HG02840 (cell line): ENCODE results near the gene UPF1.

Experiments
- ATAC-seq: cut with Tn5 transposase; IDR thresholded peaks from one replicate; pipeline ENCODE4 v1.9.1; 2021; ENCODE audit warnings: mild to moderate bottlenecking, moderate library complexity, moderate number of reproducible peaks; ENCODE audit not compliant: unreplicated experiment, low FRiP score

Gene UPF1

DNA sequence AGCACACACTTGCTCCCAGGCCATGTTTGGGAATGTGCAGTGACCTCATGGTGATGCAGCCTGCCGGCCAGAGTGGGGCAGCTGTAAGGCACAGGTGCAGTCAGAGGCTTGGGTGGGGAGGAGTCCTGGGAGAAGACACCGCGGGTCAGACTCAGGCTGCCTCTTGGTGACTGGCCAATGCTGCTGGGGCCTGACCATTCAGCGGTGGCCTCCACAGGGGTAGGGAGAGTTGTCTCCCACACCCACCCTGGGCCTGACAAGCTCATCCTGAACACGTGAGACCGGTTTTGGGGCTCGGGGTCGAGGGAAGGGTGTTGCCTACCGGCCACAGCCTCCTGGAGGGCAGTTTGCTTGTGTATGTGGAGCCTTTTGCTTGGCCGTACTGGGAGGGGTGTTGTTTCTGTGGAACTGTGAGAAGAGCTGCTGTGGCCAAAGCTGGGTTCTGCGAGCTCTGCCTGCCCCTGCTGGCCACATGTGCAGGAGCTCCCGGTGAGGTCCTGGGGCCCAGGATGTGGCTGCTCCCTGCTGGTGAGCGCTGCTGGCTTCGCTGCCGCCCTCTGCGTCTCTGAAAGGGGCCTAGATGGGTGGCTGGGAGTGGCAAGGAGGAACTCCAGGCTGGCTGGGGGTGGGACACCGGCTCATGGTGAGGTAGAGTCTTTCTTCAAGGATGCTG, 22.1 kb downstream of the UPF1 start:
- no peak for ATAC-seq

DNA sequence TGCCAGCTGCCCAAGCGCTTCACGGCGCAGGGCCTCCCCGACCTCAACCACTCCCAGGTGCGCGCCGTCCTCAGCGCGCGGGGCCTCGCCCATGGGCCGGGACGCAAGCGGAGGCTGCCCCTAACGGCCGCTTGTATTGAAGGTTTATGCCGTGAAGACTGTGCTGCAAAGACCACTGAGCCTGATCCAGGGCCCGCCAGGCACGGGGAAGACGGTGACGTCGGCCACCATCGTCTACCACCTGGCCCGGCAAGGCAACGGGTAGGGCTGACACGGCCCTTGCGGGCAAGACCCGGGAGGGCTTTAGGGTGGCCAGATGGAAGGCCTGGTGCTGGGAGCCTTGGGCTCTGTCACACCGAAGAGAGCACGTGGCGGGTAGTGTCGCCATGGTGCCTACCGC, 23.2 kb downstream of the UPF1 start:
- no peak for ATAC-seq

DNA sequence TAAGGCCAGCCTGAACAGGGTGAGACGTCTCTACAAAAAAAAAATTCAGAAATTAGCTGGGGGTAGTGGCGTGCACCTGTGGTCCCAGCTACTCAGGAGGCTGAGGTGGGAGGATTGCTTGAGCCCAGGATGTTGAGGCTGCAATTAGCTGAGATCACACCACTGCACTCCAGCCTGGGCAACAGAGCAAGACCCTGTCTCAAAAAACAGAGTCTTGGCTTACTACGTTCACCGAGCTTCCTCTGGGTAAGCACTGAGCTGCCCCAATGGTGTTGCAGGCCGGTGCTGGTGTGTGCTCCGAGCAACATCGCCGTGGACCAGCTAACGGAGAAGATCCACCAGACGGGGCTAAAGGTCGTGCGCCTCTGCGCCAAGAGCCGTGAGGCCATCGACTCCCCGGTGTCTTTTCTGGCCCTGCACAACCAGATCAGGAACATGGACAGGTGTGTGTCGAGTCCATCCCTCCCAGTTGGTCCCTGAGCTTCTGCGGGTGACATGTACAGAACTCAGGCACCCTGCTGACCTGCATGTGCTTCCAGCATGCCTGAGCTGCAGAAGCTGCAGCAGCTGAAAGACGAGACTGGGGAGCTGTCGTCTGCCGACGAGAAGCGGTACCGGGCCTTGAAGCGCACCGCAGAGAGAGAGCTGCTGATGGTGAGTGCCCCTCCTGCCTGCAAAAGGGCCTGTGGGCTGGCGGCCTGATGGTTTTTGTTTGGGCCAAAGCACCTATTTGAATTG, 24.1 kb downstream of the UPF1 start:
- no peak for ATAC-seq

DNA sequence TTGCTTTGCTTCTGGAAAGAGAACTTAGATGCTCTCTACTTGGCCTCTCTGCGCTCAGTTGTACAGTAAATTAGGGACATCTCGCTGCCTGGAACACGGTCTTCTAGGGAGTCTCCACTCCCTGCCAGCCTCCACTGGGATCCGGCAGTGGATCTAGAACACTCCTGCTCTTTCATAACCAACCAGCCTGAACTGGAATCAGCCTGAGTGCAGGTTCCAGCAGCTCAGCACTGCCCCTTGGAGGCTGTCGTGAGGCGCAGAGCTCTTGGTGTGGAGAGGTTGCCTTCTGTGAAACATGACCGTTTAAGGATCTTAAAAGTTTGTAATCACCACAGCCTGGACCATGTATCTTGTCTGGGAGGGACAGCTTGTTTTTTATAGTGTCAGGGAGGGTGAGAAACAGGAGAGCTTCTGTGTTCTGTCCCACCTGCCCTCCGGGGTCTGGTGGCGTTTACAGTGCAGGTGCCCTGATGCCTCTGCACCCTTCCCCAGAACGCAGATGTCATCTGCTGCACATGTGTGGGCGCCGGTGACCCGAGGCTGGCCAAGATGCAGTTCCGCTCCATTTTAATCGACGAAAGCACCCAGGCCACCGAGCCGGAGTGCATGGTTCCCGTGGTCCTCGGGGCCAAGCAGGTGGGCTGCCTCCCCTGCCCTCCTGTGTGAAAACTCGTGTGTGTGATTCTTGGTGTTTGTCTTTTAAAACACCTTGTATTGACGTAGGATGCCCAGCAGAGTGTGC, 24.8 kb downstream of the UPF1 start:
- ATAC-seq = no peak

DNA sequence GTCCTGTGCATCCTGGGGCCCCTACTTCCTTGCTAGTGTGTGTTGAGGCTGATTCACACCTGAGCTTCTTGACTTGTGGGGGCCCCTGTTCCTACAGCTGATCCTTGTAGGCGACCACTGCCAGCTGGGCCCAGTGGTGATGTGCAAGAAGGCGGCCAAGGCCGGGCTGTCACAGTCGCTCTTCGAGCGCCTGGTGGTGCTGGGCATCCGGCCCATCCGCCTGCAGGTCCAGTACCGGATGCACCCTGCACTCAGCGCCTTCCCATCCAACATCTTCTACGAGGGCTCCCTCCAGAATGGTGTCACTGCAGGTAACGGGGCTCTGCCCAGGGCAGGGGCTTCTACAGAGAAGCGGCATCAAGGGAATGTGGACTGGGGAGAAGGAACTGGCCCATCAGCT, 25.5 kb downstream of the UPF1 start:
- no peak for ATAC-seq

DNA sequence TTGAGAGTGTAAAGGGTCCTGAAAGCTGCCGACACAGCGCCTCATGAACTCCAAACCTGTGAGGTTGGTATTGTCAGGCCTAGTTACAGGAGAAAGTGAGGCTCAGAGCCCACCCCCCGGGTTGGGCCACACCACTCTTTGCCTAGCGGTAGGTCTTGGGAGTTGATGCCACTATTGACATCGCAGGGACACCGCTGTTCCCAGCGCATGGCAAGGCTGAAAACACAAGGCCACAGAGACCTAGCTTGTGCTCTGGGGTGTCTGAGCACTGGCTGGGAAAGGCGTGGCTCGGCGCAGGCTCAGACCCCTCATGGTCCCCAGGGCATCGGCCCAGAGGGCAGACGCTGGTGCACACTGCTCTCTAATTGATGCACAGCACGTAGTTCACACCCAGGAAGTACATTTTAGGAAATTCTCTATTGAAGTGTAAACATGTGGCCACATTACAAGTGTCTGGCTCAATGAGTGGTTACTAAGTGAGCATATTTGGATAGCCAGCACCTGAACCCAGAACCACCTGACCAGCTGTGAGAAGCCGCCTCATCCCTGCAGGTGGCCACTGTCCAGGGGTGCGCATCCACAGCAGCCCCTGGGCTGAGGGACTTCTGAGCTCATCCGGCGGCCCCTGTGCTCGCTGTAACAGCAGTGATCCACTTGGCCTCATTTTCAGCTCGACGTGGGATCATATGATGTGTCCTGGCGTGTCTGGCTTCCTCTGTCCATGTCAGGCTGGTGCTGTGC, 27.3 kb downstream of the UPF1 start:
- ATAC-seq = no peak

DNA sequence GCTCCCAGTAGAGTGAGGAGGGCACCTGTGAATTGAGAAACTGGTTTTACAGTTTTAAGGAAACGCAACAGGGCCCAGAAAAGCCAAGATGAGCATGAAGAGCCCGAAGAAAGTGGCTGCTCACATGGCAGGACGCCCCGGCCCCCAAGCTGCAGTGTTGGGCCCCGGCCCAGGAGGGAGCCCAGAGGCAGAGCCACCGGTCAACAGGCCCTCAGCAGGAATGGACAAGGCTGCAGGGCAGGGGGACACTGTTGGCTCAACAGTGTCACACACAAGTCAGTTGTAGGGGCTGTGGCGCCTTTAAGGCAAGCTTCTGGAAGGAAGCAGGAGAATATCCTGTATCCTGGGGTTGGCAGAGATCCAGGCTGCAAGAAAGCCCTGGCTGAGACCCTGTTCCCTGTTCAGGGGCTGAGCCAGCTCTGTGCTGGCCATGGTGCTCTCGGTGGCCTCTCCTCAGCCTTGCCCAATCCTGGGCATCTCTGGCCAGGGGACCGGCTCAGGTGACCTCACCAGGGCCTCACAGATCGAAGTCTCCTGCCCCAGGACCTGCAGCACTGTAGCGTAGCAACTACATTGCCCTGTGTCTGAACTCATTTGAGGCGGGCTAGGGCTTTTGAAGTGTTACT, 28.0 kb downstream of the UPF1 start:
- no peak for ATAC-seq

DNA sequence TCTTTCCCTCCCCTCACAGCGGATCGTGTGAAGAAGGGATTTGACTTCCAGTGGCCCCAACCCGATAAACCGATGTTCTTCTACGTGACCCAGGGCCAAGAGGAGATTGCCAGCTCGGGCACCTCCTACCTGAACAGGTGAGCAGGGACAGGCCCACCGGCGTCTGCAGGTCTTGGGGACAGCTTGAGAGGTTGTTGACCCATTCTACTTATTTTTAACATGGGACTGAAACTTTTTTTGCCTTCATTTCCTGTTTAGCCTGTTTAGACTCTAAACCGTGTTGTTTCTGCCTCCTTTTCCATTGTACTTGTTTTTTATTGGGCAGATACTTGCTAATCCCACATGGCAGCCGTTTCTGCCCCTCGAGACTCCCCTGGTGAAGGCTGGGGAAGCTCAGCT, 28.5 kb downstream of the UPF1 start:
- ATAC-seq = no peak

DNA sequence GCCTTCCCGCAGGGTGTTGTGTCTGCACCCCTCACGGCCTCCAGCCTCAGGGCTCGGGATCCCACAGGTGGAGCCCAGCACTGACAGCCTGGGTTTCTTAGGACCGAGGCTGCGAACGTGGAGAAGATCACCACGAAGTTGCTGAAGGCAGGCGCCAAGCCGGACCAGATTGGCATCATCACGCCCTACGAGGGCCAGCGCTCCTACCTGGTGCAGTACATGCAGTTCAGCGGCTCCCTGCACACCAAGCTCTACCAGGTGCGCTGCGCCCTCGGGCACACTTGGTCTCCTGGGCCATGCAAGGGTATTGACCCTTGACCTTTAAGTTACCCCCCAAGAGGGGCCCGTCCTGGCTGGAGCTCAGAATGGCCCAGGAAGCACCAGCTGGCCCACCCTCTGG, 29.0 kb downstream of the UPF1 start:
- no peak for ATAC-seq

DNA sequence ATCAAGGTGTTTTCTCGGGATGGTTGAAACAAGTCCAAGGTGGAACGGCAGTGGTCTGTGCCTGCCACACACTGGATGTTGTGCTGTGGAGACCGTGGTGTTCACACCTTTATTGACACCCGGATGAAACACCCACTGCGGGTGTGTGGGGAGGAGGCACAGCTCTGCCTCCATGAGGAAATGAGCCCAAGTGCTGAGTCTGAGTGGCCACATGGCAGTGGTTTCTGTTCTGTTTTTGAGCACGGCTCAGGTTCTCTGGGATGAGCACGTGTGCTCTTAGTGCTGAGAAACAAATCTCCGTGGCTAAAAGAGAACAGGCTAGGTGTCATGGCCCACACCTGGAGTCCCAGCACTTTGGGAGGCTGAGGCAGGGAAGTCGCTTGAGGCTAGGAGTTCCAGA, 29.5 kb downstream of the UPF1 start:
- ATAC-seq = no peak

DNA sequence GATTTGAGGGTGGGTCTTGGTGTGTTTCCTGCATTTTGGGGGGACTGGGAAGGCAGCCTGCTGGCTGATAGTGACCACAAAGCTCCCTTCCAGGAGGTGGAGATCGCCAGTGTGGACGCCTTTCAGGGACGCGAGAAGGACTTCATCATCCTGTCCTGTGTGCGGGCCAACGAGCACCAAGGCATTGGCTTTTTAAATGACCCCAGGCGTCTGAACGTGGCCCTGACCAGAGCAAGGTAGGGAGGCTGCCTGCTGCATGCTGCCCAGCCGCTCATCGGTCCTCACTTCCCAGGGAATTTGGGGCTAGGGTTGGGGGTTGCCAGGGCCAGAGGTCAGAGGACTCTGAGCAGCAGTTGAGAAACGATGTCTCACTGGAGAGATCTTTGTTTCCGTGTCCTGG, 30.2 kb downstream of the UPF1 start:
- no peak for ATAC-seq

DNA sequence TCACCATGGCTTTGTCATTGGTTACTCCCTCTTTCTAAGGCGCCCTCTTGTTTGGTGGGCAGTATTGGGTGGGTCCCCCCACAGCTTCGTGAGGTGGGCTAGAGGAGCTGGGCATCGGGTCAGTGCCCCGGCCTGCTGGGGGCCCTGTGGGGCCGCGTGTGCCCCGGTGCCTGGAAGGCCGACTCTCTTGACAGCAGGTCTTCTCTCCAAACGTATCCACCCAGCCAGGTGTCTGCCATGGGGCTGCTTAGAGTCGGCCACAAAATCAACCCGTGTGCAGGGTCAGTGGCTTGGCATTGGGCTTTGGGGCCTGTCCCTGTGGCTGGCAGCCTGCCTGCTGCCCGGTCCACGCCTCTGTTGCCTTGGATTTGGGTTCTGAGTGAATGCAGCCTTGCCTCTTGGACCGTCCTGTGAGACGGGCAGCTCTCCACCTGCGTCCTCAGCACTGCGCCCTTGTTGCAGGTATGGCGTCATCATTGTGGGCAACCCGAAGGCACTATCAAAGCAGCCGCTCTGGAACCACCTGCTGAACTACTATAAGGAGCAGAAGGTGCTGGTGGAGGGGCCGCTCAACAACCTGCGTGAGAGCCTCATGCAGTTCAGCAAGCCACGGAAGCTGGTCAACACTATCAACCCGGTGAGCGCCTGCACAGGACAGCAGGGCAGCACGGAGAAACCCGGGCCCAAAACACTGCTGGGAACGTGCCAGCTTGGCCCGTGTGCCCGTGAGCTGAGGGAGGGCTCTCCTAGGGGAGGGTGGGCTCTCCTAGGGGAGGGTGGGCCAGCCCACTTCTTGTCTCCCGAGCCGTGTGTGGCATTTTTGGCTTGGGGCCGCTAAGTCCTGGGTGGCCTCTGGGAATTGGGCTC, 31.4 kb downstream of the UPF1 start:
- ATAC-seq = no peak

DNA sequence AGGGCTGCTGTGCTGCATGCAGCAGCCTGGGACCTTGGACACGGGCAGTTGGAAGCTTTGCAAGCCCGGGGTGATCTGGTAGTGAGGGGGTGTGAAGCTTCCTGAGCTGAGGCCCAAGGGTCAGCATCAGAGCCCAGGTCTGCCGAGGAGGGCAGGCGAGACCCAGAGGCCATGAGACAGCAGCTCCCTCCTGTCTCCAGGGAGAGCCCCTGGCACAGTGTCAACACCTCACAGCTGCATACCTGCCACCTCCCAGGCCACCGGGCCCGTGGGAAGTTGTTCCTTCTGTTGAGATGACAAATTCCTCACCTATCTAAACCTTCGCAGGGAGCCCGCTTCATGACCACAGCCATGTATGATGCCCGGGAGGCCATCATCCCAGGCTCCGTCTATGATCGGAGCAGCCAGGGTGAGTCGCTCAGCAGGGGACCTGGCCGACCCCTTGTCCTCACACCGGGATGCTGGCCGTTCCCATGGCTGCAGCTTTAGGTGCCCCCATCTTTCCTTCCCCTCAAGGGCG, 32.1 kb downstream of the UPF1 start:
- no peak for ATAC-seq

DNA sequence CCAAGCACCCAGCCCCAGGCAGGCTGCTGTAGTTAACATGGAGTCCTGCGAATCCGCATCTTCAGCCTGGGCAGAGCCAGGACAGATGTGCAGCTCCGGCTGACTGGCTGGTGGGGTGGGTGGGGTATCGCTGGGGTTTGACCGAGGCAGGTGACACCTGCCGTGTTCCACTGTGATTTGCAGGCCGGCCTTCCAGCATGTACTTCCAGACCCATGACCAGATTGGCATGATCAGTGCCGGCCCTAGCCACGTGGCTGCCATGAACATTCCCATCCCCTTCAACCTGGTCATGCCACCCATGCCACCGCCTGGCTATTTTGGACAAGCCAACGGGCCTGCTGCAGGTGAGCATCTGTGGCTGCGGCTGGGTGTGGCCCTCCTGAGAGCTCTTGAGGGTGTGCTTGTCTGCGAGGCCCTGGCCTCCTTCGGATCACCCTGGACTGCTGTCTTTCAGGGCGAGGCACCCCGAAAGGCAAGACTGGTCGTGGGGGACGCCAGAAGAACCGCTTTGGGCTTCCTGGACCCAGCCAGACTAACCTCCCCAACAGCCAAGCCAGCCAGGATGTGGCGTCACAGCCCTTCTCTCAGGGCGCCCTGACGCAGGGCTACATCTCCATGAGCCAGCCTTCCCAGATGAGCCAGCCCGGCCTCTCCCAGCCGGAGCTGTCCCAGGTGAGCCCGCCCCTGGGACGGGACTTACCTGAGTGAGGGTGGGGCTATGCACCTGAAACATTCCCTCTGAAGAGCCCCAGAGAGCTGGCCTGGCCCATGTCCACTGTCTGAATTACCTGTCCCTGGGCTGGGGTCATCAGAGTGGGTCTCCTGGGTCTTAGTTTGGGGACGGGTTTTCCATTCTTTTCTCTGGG, 33.6 kb downstream of the UPF1 start:
- no peak for ATAC-seq

DNA sequence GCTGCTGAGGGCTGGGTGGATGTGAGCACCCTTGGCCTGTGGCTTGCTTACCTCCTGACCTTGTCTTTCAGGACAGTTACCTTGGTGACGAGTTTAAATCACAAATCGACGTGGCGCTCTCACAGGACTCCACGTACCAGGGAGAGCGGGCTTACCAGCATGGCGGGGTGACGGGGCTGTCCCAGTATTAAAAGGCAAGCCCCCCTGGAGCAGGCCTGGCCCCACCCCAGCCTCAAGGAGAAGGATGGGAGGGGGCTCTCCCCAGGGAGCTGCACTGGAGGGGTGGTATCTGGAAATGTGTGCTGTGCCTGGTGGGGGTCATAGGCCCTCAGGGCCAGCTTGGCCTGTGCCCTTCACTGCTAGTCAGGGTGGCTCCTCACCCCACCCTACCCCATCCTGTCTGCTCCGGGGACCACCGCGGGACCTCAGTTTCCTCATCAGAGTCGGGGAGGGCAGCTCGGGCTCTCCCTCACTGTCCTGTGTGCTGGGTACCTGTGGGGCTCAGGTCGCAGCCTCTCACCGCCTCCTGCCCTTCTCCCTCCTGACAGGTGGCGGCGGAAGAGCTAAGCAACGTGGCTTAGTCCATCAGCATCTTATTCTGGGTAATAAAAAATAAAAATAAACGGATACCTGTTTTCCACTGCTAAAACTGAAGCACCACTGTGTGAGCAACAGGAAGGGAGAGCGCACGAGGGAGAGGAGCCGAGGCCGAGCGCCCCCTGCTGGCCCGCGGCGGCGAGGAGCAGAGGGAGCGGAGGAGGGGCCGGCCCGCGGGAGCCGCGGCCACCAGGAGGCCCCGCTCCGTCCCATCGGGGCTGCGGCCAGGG, 34.4 kb downstream of the UPF1 start:
- ATAC-seq = no peak

DNA sequence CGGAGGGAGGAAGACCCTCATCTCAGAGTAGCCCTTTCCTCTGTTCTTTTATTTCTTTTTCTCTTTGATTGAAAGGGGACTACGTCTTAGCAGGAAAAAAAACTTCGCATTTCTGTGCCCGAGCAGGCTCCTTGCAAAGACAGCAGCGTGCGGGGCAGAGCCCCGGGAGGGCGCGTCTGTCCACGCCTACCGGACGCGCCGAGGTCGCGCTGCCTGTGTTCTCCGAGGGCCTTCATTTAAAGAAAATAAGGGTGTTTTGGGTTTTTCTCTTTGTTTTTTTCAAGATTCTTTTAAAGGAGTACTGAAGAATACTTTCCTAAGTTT, 35.0 kb downstream of the UPF1 start:
- ATAC-seq = no peak

DNA sequence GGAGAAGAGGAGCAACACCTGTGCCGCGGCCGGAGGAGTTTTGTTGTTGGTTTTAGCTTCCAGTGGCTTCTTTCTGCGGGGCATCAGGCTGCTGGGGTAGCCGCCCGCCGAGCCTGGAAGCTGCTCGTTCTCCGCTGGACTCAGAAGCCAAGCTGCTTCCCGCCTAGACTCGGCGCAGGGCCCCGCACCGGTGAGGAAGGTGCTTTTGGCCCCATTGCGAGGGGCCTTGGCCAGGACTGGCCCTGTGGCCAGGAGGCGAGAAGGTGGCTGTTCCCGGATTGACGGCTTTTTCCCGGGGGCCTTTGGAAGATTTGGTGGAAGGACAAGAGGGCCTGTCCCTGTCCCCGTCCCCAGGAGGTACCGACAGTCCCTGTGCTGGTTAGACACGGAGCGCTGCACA, 35.4 kb downstream of the UPF1 start:
- ATAC-seq = no peak

DNA sequence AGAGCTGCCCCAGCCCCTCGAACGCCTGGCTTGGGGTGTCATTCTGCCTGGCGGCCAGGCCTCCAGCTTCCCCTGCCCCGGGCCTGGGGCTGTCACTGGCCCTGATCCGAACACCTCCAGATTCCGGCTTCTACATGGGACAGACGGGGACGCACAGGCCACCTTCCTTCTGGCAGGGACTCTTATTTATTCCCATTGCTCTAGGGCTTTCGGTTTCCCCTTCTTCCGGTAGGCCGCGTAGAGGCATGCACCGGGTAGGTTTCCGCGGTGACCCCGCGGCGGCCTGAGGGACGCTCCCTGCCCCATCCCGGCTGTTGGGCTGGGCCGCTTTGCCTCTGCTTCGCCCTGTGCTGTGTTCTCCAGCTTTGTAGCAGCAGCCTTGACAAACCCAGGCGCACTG, 36.0 kb downstream of the UPF1 start:
- ATAC-seq = no peak
